Activated naive CD4-positive, alpha-beta T cell treated with anti-CD3 and anti-CD28 coated beads, Interleukin-2, amount 50 U/mL, for 16 hours (primary cell): Measurements from ENCODE around the gene PLCB1.
"Not testable (repeated sequence)": the region's sequence is repeated elsewhere in the genome, so short reads cannot be mapped to it uniquely, and the experiment has no call there.

Experiments
- DNase-seq: peaks from one replicate; pipeline ENCODE4 v3.0.0-alpha.2; 2020

PLCB1 gene

DNA sequence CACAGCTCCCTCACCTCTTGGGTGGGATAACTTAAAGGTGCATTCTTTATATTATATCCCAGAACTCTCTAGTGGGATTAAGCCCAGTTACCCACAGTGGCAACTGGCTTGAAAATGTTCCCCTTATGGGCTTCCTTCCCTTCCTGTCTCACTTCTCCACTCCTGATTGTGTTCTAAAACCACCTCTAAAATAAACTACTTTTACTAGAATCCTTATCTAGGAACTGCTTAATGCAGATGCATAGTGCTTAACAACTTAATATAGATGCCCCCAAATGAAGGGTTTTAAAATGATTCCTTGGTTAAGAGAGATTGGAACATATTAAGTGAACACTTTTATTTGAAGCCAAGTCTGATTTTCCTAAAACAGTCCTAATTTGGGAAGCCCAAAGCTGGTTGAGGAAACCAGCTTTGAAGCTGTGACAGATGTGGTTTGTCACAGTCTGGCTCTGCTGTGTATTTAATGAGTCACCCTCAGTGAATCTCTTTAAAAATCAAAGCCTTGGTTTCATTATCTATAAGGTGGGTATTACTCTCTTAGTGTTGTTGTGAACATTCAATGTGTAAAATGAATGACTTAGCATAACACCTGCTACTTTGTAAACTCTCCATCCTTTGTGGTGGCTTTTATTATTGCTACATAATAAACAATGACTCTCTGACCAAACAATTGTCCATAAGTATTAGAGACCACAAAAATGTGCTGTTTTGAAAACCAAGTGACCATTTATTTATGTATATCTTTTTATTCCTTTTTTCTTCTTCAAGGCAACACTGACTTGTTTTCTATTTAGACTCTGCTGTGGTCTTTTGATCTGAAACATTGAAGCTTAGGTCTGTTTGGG lies 24.4 kb downstream of the PLCB1 start:
- DNase-seq, result no peak

DNA sequence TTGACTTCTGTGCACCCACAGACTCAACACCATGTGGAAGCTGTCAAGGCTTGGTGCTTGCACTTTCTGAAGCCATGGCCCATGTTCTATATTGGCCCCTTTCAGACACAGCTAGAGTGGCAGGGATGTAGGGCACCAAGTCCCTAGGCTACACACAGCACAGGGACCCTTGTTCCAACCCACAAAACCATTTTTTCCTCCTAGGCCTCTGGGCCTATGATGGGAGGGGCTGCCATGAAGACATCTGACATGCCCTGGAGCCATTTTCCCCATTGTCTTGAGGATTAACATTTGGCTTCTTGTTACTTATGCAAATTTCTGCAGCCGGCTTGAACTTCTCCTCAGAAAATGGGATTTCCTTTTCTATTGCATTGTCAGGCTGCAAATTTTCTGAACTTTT lies 27.2 kb downstream of the PLCB1 start:
- not testable (repeated sequence) for DNase-seq

- no peak for DNase-seq
These were observed 29.4 kb downstream of the PLCB1 start for GRCh38 chr20:8161264-8162071.

GRCh38 chr20:8162610-8163009 lies 30.5 kb downstream of the PLCB1 start:
- no peak for DNase-seq

DNA sequence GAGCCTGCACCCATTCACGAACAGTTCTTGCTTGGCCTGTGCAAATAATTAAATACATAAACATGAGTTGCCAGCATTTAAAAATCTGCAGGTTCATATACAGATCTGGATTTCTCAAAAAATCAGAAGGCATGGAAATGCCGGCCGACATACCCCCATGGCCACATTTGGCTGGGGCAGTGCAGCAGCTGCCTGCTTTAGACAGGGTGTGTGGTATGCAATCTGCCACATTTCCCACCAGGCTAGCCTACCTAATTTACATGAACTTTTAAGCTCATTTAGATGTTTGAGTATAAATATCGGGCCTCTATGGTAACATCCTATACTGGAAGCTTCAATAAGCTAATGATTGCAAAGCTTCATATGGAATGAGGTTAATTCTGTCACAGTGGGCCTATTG lies 31.5 kb downstream of the PLCB1 start:
- DNase-seq, result no peak

GRCh38 chr20:8166730-8167129 lies 34.7 kb downstream of the PLCB1 start:
- DNase-seq, result no peak

GRCh38 chr20:8168785-8169288 lies 36.8 kb downstream of the PLCB1 start:
- DNase-seq, result no peak

- no peak for DNase-seq
These were observed 38.9 kb downstream of the PLCB1 start for GRCh38 chr20:8170921-8171320.

DNA sequence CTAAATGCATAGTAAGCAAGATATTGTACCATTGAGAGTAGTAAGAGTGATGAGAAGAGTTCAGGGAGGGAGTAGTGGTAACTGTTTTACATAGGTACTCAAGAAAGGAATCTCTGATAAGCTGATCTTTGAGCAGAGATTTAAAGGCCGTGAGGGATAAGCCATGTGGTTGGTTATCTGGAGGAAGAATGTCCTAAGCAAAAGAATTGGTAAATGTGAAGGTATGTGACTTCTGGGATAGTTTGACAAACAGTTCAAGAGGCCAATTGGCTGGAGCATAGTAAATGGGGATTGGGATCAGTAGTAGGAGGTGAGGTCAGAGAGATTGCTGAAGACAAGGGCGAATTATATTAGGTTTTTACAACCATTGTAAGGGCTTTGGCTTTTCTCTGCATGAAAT lies 40.1 kb downstream of the PLCB1 start:
- DNase-seq, result no peak

DNA sequence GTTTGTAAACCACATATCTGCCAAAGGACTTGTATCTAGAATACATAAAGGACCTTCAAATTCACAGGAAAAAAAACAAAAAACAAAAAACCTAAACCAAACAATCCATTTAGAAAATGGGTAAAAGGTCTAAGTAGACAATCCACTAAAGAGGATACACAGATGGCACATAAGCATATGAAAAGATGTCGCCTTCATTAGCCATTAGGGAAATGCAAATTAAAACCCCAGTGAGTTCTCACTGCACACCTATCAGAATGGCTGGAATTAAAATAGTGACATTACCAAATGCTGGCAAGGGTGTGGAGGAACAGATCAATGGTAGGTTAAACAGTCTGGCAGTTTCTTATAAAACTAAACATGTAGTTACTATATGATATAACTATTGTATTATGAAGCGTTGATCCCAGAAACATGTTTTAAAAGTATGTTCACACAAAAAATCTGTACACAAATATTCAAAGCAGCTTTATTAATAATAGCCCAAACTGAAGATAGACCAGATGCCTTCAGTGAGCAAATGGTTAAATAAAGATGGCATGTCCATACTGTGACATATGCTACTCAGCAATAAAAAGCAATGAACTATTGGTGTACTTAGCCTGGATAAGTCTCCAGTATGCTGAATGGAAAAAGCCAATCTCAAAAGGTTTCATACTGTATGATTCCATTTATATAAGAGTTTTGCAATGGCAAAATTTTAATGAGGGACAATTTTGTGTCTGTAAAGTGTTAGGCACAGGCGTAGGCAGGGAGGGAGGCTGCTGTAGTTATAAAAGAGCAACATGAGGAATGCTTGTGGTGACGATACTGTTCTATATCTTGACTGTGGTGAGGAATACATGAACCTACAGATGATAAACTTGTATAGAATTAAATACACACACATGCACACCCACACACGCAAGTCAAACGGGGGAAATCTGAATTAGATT lies 43.9 kb downstream of the PLCB1 start:
- DNase-seq, result no peak

DNA sequence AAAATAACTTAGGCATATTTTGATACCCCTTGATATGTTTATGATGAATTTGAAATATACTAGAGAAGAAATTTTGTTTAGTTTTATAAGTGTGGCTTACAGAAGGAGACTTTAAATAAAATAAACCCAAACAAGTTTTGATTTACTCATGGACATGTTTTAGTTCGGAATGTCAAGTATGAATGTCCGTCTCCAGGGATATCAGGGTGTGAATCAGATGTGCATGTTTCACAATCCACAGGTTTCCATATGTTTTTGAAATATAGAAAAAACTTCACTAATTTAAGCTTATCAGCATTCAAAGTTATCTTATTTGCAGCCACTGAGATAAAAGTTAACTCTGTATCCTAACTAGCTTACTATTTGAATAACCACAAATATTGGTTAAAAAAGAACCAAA lies 51.5 kb downstream of the PLCB1 start:
- no peak for DNase-seq

- DNase-seq, result no peak
These were observed 55.7 kb downstream of the PLCB1 start for GRCh38 chr20:8187740-8188139.

- no peak for DNase-seq
These were observed 58.2 kb downstream of the PLCB1 start for GRCh38 chr20:8190043-8190880.

- no peak for DNase-seq
These were observed 62.7 kb downstream of the PLCB1 start for GRCh38 chr20:8194721-8195120.

GRCh38 chr20:8196096-8196495 lies 64.0 kb downstream of the PLCB1 start:
- DNase-seq, result no peak

- no peak for DNase-seq
These were observed 68.2 kb downstream of the PLCB1 start for GRCh38 chr20:8200220-8200619.

DNA sequence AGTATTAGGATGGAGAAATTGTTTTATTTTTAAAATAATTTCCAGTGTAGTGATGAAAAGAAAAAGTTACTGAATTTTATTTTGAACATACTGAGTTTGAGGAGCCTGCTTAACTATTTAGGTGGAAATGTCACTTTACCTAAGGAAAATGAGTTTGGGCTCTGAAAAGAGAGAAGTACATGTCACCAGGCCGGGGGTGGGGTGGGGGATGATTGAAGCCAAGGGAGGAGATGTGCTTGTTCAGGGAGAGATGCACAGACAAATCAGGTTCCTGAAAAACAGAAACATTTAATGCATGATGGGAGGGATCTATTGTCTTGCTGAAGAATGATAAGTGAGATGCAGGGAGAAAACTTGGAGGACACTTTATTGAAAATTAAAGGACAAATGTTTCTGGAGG lies 71.3 kb downstream of the PLCB1 start:
- DNase-seq, result no peak

GRCh38 chr20:8205996-8206395 lies 73.9 kb downstream of the PLCB1 start:
- DNase-seq, result no peak

GRCh38 chr20:8208226-8208625 lies 76.2 kb downstream of the PLCB1 start:
- DNase-seq, result no peak

DNA sequence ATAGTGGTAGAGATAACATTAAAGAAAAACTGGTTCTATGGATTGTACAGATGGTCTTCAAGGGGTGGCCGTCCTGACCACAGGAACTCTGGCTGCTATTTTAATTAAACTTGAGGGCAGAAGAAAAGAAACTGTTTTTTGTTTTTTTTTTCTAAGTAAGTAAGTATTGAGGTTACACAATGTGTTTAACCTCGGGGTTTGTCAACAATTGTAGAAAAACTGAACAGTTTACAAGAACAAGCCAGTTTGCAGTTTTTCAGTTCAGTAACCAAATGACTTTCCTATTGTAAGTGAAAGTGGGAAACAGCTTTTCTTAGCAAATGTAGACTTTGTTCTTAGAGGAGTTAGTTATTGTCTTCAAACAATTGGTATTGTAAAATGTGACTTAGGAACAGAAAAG lies 77.0 kb downstream of the PLCB1 start:
- DNase-seq, result no peak

DNA sequence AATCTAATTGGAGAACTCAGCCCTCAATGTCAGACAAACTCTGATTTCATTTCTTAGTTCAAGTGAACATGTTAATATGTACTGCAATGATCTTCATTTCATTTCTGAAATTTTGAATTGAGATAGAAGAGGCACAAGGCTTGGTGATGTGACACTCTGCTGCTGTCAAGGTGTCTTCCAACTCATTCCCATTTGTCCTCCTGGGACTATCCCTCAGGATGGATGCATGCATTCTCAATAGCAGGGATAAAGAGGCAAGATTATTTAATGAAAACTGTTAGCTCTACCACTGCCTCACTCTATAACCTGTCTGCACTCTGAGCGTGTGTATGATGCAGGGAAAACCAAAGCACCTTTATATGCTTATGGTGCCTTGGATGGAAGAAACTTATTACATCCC lies 78.7 kb downstream of the PLCB1 start:
- DNase-seq, result no peak

DNA sequence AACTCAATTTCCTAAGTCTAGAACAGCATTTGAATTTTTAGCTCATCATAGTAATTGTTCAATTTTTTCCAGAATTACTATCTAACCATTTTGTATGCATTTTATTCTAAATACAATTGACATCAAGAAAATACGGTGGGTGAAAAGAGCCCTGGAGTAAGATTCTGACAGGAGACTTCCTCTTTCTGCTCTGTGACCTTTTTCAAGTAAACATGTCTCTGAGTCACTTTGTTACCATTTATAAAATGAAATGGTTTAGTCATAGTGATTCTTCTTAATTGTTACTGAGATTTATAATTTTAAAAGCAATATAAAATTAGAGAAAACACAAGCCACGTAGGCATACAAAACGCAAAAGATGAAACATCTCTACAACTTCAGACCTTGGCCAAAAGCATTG lies 80.2 kb downstream of the PLCB1 start:
- no peak for DNase-seq
